Medulla oblongata (tissue), 1 donor: ENCODE measurements around the gene OGA.

ENCODE experiments used
- DNase-seq: peaks from one replicate; pipeline ENCODE4 v3.0.0-alpha.2; 2015; ENCODE audit errors: extremely low spot score

The OGA gene

DNA sequence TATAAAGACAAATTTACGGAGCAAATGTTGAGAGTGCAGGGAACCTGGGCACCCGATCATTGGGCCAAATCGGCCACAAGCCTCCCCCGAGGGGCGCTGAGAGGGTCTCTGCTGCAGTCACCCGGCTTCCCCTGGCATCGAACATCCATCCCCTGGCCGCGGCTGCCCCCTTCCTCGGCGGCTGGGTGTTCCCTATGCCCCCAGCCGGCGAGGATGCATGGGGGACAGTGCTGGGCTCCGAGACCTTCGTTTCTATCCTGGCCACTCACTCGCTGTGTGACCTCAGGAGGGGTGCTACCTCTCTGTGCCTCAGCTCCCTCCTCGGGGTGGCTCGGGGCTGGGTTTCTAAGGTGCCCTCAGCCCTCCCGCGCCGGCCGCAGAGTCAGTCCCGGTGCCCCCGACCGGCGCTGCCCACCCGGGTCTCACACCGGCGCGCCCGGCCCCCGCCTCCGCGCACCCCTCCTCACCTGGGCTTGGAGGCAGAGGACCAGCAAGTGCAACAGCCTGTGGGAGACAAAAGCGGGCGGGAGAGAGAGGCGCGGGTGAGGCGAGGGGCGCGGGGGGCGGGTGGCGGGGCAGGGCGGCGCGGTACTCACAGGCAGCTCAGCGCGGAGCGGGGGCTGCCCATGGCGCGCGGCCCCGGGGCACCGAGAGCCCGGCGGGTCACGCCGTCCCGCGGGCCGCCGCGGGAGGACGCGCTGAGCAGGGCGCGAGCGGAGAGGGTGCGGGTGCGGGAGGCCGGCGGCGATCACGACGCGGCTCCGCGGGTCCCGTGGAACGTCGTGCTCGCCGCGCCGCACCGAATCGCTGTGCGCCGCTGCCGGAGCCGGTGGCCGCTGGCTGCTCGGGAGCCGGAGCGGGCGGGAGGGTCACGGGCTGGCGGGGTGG lies 42.7 kb downstream of the OGA start, which contains the start of gene FGF8:
FGF8 (minus strand) TSS at position 842 of the 888 bp plus-strand sequence; CDS start at position 628, 214 bp downstream.
- DNase-seq, result no peak

DNA sequence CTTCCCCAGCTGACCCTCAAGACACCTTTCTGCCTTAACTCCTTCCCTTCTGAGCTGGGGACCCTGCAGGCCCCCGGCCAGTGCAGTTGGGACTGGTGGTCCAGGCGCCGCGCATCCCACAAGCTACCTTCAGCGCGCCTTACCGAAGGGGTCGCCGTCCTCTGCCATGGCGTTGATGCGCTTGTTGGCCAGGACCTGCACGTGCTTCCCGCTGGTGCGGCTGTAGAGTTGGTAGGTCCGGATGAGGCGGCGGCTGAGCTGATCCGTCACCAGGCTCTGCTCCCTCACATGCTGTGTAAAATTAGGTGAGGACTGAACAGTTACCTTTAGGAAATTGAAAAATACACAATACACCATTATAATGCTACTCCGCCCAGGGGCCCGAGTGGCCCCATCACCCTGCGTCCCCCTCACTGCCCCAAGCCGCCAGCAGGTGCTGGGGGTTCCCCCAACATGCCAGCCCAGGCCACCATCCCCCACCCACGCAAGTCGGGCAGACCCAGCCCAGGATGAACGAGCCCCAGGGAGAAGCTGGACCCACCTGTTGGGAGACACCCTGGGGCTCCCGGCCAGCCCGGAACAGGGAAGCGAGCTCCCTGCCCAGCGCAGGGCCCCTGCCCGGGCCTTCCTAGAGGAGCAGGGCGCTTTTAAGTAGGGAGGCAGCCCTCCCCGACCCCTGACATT lies 43.5 kb downstream of the OGA start:
- DNase-seq, result no peak

DNA sequence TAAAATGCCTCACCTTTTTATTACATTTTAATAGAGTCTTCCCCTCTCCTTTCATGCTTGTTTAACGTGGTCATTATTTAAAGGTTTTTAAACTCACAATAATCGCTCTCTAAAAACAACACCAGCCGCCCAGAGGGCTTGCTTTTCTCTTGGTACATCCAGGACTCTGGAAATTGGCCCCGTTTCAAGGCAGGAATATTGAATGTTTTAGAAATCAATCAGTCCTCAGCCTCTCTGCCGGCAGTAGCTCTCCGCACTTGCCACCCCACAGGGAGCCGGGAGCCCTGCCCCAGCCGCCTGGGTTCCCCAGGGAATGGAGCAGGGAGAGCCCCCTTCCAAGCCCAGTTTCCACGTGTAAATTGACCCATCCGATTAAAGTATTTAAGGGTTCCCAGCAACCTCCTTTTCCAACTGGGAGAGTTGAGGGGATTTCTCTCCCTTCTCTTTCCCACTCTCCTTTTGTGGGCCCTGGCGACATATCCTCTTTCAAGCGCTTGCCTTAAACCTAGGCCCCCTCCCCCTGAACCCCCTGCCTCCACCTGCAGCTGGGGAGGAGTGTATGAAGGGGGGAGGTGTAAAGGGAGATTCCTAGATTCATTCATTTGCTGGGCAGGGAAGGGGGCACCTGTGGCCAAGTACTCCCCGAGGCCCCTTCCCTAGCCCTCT lies 44.2 kb downstream of the OGA start:
- DNase-seq, result no peak

DNA sequence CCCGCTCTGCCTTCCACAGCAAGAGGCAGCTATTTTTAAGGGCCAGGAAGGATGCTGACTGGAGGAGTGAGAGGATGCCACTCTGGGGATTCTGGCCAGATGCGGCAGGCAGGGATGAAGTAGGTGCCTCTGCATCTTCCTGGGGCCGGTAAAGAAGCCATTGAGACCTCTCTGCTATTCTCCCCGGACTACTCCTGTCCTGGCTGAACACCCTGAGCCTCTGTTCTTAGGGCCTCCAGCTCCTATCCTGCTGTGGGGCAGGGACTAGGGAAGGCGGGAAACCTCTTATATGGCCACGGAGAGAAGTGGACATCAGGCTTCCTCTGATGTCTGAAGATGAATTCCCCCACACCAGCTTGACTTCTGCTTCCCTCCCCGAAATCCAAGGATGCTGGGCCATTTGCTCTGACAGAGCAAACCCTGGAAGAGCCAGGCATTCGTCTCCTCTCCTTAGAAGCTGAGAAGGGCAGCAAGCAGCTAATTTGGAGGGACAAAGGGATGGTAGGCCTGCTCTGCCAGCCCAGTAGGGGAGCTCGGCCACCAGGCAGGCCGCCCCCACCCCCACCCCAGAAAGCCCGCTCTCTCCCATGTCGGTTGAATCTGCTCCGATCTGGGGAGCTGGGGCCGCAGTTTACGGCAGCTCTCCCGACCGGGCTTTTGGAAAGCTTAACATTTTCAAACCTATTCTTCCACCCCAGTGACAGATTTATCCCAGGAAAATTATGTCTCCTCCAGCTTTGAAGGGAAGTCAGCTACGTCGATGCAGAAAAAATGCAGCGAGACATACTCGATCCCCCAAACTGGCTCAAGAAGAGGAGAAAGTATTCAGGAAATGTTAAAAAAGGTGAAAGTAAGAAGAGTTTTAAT lies 45.1 kb downstream of the OGA start:
- DNase-seq, result no peak

DNA sequence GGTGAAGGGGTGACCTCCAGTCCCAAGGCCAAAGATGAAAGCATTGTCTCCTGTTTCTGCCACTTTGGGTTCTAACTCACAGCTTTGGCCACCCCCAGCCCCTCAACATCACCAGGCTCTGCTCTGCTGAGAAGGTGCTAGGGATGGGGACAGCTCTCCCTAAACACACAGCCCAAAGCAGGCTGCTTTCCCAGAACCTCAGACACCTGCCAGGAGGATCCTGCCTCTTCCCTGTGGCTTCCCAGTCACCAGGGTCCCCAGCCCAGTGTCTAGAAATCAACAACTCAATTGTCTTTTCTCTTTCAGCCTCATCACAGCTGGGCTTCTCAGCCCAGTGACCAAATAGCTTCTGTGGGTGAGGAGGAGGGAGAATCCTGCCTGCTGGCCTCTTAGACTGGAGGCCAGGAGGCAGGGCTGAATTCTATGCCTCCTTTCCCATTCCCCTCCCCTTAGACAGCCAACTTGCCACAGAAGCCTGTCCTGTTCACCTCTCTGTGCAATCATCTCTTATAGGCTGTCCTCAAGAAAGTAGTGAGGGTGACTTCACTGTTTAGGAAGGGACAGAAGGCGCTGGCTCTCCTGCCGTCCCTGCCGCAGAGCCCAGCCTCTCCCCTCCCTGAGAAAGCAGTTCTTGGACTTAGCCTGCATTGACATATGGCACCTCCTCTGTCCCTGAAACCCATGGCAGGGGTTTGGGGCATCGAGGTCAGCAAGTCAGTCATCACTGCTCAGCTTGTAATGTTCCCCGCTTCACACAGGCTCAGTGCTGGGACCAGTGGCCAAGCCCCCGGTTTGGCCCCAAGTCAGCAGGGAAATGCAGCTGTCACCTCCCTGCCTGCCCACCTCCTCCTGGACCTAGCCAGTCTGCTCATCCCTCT lies 46.0 kb downstream of the OGA start:
- no peak for DNase-seq

DNA sequence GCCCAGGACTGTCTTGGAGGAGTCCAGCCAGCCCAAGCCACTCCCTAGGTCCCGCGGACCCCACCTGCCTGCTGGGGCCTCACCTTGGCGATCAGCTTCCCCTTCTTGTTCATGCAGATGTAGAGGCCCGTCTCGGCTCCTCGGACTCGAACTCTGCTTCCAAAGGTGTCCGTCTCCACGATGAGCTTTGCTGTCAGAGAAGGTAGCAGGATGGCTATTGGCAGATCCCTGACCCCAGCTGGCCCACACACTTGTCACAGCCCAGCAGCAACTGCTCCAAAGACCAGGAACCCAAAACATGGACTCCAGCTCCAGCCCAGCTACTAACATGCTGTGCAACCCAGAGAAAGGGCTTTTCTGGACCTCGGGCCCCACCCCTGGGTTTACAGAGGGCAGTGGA lies 46.9 kb downstream of the OGA start:
- DNase-seq, result no peak

DNA sequence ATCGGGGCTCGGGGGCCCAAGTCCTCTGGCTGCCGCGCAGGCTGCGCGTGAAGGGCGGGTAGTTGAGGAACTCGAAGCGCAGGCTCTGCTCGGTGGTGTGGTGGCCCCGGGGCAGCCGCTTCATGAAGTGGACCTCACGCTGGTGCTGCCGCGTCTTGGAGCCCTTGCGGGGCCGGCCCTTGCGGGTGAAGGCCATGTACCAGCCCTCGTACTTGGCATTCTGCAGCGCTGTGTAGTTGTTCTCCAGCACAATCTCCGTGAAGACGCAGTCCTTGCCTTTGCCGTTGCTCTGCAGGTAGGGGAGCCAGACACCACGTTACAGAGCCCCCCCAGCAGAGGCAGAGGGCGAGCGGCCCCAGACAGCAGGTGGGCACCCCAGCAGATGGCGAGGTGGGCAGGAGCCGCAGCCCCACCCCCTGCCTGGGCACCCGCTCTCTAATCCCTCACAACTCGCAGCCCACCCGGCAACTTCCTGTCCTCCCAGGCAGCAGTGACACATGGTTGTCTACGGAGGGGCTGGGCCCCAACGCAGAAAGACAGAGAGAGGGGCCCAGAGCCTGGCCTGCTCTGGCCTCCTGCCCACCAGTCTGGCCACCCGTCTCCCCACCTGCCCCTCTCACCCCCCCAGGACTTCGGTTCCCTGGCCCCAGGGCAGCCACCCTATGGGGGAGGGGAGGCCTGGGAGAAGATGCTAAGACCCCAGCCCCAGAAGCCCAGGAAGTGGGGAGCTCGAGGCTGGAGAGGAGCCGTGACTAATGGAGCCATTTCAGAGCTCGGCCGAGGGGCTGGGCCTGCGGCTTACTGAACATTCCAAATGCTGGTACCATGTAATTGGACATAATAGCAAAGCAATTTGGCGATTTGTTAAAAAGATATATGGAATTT lies 47.7 kb downstream of the OGA start:
- no peak for DNase-seq

DNA sequence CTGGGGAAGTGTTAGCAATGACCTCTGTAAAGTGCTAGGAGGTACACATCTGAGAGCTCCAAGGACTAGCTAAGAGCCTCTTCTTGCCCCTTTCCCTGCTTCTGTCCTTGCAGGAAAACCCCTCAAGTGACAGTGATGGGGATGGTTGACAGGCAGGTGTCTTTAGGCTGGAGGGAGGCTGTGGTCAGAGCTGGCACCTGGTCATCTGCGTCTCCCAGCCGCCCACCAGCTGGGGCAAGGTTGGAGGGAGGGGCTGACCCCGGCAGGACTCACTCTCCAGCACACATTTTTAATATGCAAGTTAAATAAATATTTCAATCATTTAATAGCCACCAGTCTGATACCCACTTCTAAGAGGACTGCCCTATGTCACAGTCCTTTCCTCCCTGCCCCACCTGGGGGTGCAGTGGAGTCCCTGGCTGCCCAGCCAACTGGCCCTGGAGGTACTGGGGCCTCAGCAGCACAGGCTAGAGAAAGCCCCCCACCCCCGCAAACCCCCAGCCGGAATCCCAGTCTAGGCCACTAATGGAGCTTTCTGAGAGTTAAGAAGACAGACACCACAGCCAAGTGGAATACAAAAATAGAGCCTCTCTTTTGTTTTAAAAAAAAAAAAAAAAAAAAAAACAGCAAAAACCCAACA lies 48.6 kb downstream of the OGA start:
- DNase-seq, result no peak

DNA sequence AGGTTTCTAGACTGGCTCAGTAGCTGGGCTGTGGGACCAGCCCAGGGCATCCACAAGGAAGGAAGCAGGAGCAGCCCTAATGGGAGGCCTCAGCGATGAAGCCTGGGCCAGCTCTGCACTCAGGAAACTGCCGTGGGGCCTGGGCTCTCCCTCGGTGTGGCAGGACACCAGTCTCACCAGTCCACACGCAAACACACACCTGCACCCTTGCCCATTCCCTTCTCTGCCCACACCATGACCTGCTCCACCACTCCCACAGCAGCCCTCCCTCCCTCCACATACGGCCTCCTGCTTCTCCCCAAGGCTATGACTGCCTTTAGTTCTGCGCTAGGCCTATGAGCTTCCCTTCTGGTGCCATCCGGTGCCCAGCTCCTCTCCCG lies 49.5 kb downstream of the OGA start:
- DNase-seq, result no peak

DNA sequence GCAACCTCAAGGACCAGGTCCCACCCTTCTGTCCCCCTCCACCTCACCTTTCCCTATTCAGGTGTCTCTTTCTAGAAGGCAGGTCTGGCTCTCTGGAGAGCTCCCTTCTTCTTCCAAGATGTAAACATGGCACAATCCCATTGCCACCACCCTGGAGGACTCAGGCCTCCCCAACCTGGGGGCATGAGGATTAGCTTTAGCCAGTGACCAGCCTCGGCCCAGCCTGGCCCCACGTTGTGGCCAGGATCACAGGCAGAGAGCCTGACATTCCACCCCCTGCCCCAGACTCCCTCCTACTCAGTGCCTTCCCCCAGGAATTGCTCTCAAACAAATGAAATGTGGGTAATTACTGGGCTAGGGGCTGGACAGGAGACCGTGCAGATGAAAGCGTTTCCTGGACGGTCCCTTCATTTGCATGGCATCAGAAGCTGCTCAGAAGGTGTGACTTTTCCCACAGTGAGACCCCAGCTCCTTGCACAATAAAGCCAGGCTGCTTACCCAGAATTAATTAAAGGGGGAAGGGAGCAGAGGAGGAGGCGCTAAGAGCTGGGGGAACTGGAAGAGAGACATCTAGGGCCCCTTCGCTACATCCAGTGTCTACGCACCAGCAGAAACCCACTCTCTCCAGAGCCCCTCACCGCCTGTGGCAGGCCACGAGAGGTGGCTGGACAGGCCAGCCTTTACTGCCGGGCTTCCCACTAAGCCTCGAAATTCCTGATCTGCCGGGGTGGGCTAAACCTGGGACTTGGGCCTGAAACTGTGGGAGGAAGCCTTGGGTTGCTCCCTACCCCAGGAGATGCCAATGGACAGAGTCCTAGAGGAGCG lies 50.1 kb downstream of the OGA start:
- DNase-seq, result no peak

DNA sequence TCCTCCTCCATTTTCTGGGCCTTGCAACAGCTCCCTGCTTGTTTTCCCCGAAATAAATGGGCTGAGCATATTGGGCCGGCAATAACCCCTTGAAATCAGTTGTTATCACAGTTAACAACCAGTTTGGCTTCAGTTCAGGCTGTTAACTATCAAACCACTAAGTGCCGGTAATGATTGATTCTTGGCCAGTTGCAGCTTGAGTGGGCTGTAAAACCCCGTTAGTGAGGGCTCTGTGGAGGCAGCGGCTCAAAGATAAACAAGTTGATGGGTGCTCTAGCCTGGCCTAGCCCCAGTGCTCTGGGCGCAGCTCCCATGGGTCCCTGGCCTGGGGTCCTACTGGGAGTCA lies 50.7 kb downstream of the OGA start:
- DNase-seq, result no peak

DNA sequence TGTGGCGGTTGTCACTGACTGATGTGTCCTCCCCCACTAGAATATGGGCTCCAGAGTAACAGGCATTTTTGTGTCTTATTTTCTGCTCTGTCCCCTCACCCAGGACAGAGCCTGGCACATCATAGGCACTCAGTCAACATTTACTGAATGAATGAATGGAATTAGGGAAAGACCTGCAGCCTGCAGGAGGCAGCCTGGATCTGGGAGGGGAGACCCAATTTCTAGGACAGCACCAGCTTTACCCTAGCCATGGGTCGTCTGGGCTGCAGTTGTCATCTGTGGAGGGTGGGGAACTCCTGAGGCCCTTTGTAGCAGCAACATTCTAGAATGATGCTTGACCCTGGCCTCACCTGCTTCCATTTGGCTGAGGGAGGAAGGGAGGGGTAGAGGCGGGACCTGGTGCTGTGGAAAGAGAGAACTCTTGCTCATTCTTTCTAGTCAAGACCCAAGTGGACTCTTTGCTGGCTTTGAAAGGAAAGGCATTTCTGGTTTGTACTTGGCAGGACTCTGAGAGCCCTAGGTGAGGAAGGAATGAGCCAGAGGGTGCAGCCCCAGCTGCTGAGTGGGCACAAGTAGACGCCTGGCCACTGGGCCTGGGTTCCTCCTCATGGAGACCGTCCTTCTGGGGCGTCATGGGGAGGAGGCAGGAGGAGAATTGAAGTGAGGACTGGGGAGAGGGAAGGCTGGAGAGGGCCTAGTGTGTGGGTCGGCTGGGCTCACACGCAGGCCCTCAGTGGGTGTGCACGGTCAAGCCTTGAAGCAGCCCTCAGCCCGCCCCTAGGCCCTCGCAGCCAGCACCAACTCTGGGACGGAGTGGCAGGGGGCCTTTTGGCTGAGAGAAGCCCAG lies 51.3 kb downstream of the OGA start:
- no peak for DNase-seq

DNA sequence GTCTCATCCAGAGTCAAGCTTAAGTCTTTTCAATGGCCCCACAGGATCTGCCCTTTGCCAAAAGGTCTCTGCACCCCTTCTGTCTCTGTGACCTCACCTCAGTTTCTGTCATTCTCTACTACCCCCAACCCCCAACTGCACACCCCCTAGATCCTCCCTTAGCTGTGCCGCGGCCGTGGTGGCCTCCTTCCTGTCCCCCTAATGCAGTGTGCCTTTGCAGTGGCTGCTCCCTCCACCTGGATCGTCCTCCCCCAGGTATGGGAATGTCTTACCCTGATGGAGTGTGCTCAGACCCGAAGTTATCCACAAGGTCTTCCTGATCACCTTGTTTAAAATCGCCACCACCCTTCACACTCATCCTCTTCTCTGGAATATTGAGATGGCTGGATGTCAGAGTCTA lies 51.9 kb downstream of the OGA start:
- DNase-seq, result no peak

DNA sequence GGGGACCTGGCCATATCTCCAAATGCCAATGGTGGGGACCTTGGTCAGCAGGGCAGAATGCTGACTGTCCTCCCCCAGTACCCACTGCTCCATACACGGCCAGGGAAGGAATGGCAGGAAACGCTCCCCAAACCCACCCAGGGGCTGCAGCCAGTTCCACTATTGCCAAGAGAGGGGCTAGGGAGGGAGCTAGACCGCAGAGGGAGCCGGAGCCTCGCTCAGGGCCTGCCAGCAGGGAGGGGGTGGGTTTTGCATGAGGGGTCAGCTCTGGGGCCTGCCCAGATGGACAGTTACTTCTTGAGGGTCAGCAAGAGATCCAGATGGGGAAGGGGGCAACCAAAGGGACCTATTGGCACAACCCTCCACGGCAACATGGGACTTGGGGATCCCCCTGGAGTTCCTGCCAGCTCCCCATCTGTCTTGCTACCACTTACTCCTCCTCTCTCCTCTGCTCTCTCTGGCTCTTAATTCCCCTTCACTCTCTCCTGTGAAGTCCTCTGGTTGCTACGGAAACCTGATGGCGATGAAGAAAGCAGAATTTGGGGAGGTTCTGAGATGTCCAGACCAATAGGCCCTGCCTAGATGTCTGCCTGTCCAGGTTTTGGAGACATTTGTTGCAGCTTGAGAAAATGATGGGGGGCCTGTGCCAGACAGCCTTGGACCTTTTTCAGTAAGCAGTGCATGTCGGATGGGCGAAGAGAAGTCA lies 55.0 kb downstream of the OGA start:
- no peak for DNase-seq

DNA sequence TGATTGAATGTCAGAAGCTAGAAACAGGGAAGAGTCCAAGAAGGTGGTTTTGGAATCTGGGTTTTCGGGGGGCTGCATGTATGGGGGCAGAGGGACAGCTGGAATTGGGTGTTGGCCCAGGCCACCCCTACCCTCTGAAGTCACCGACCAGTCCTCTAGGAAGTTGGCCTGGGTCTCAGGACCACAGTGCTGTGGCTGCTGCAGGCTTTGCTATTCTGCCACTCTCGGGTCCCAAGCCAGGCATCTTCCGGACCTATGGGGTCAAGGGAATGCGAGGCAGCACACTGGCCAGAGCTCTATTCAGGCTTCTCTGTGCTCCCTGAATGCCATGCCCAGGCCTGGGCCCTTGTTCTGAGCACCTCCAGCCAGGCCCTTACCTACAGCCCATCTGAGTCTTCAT lies 55.5 kb downstream of the OGA start:
- DNase-seq, result no peak

DNA sequence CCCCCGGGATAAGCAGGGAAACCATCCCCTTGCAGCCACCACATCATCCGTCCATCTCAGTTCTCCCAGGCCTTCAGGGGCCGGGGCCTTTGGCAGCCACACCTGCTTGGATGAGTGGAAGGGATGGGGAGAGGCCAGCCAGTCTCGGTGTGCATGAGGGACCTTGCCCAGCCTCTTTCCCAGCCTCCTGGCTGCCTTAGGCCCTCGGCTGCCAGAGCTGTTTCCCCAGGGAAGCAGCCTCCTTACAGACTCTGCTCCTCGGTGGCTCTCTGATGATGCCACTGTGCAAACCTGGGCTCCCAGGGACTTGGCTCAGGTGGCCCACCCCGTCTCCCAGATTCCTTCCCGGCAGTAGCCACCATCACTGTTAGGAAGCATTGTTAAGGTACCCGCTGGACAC lies 57.0 kb downstream of the OGA start:
- no peak for DNase-seq

DNA sequence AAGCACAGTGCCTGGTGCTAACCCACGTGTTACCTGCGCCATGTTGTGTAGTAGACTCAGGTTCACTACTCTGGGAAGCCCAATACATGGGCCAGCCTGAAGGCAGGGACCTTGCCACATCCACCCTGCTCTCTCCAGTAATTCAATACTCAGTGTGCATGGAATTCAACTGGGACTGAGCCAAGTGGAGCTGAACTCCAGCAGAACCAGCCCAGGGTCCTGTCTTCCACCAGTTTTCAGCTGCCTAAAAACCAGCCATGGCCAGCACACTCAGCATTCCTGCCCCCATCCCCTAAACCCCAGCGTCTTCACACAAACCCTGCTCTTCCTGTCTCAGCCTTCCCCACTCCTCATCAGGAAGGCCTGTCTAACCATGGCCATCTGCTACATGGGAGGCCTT lies 57.7 kb downstream of the OGA start:
- DNase-seq, result no peak
